Right lobe of liver (tissue), 6 donors: Measurements from ENCODE around the gene GNRH2. TPM values are rescaled to one million over a fixed set of nuclear protein-coding genes. Genes with fewer than 3 reads are reported as not detected.
"Not testable (repeated sequence)": the region's sequence is repeated elsewhere in the genome, so short reads cannot be mapped to it uniquely, and the experiment has no call there.

Source experiments
- ATAC-seq, 4 donors: fragments of 200-7000 bp; cut with Tn5 transposase; one replicate each; pipeline ENCODE4 v1.9.1; 2020; ENCODE audit warnings: mild to moderate bottlenecking in 4 of 4, moderate library complexity in 4 of 4
- DNase-seq, 3 donors: peaks; one replicate each; pipeline ENCODE4 v3.0.0-alpha.2; 2020
- H3K27ac ChIP-seq, 3 donors: fragments of 200-600 bp; one replicate each; pipeline ENCODE4 v1.8.0; 2022
- H3K27me3 ChIP-seq, 2 donors: fragments of 200-600 bp; one replicate each; pipeline ENCODE4 v1.8.0; 2022
- H3K36me3 ChIP-seq, 4 donors: fragments of 200-600 bp; sonication (generic) in 1 of 4; one replicate each; pipeline versions ENCODE4 v1.5.1 to v1.8.0; 2017 to 2022; ENCODE audit warnings: control low read depth in 1 of 4
- H3K4me1 ChIP-seq, 4 donors: fragments of 200-600 bp; sonication (generic) in 1 of 4; one replicate each; pipeline versions ENCODE4 v1.5.1 to v1.8.0; 2017 to 2022; ENCODE audit warnings: control low read depth in 1 of 4
- H3K4me3 ChIP-seq, 3 donors: fragments of 200-600 bp; one replicate each; pipeline ENCODE4 v1.8.0; 2022
- H3K9me3 ChIP-seq, 4 donors: fragments of 200-600 bp; sonication (generic) in 1 of 4; one replicate each; pipeline versions ENCODE4 v1.5.1 to v1.8.0; 2017 to 2022; ENCODE audit warnings: control low read depth in 1 of 4
- CTCF ChIP-seq, 4 donors: fragments of 200-600 bp in 3 of 4; fragments of 450-650 bp in 1 of 4; IDR thresholded peaks; one replicate each; pipeline versions ENCODE4 v1.5.1 to v1.8.0; 2016 to 2022; ENCODE audit warnings: antibody characterized with exemption in 4 of 4, mild to moderate bottlenecking in 2 of 4
- POLR2A ChIP-seq: fragments of 450-650 bp; IDR thresholded peaks from one replicate; pipeline ENCODE4 v1.6.1; 2017; ENCODE audit warnings: antibody characterized with exemption, mild to moderate bottlenecking
- WGBS: methylation state at CpG from one replicate; pipeline ENCODE4 v1.1.6; 2018; ENCODE audit warnings: low coverage, low lambda C conversion rate; ENCODE audit not compliant: insufficient coverage; ENCODE audit errors: missing lambda C conversion rate; 5-methylcytosine and 5-hydroxymethylcytosine counted together
- intact Hi-C, 2 donors: fragments of 100-400 bp; cut with DNase I; formaldehyde crosslinking; loops; one replicate each; pipeline versions ENCODE4 v1.11.2 to v1.14.1; 2022
- total RNA-seq, 6 experiments: library from RNA; depleted of rRNA in 2 of 6; stranded (reverse); fragments of >200 nt in 2 of 6; fragmentation: NEBNext Ultra II Directional in 3 of 6; extraction: Animal tissue kit (Norgen Biotek cat#: 25700) in 3 of 6; gene quantifications; one replicate each; pipeline versions ENCODE4 v1.1.0 to v1.2.4, GENCODE V29; 2016 to 2023
- donor health status: DM: no; HTN: yes; CAD: no.
- donor health status: DM: no; HTN: no; CAD: no.
- donor health status: DM: no; HTN: no; CAD: no.
- donor health status: DM: no; HTN: yes; CAD: no.
- donor health status: DM: no; HTN: yes; CAD: no.

GNRH2 gene
- total RNA-seq, 6 experiments from 2014 or later: 0.55 to 0.81 (median 0.66) TPM; not detected in 3

GRCh38 chr20:3074812-3075211 is 31.4 kb downstream of the GNRH2 start:
- Histone ChIP-seq H3K27ac (no peak overlapping the region), H3K4me3 (no peak overlapping the region), H3K9me3 (no peaks in the 10 kb centered on the region), H3K27me3 (no peaks in the 10 kb centered on the region), H3K36me3 (no peaks in the 10 kb centered on the region), H3K4me1 (peaks cover 0 to 21% (median 0%) of the 10 kb centered on the region in 4 donors)
- ATAC-seq: no peak
- no peak for TF ChIP-seq POLR2A
- no peak for TF ChIP-seq CTCF (IDR thresholded peaks at IDR 0.05)
- WGBS: 63% methylated on average over 6 of the region's 6 CpGs
- intact Hi-C loops: no loop called here
- DNase-seq: no peak

- WGBS: 56% methylated on average over 6 of the region's 6 CpGs
- H3K9me3 ChIP-seq, H3K27ac ChIP-seq, DNase-seq, intact Hi-C loops, ATAC-seq, H3K4me3 ChIP-seq, H3K27me3 ChIP-seq, H3K36me3 ChIP-seq: not testable (repeated sequence)
- H3K4me1 ChIP-seq: peaks cover 0 to 23% (median 1%) of the 10 kb centered on the region in 4 donors
Measured at GRCh38 chr20:3075315-3075714, 31.9 kb downstream of the GNRH2 start.

DNA sequence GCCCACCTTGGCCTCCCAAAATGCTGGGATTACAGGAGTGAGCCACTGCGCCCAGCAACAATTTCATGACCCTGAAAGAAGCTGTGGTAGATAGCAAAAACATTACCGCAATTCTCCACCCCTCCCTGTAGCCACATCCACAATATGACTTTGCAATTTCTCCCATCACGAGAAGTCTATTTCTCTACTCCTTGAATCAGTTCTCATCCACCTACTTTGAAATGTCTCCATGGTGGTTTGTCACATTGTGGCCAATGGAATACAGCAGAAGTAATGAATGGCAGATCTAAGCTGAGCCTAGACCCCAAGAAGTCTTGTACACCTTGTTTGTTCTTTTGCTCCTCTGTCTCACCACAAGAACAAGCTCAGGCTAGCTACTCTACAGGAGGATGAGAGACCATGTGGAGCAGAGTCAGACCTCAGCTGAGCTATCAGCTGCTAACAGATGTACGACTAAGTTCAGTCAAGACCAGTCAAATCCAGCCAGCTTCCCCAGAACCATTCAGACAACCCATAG is 34.3 kb downstream of the GNRH2 start:
- no peaks in the 10 kb centered on the region for H3K36me3 ChIP-seq
- peaks cover 0 to 23% (median 7%) of the 10 kb centered on the region in 4 donors for H3K4me1 ChIP-seq
- 43% methylated on average over 4 of the region's 4 CpGs for WGBS
- TF ChIP-seq POLR2A: no peak
- intact Hi-C loops: no loop called here
- H3K9me3 ChIP-seq: no peaks in the 10 kb centered on the region
- DNase-seq: no peak
- H3K27ac ChIP-seq: no peak overlapping the region
- ATAC-seq: no peak
- no peak overlapping the region for H3K4me3 ChIP-seq
- no peaks in the 10 kb centered on the region for H3K27me3 ChIP-seq

- TF ChIP-seq POLR2A (no peak), CTCF (IDR thresholded peaks at IDR 0.05) (no peak)
- Histone ChIP-seq H3K36me3 (no peaks in the 10 kb centered on the region), H3K9me3 (no peaks in the 10 kb centered on the region), H3K4me1 (peaks cover 0 to 24% (median 7%) of the 10 kb centered on the region in 4 donors), H3K4me3 (no peak overlapping the region), H3K27ac (no peak overlapping the region), H3K27me3 (no peaks in the 10 kb centered on the region)
- DNase-seq (peak; percentile 89 to 96 (median 96)), ATAC-seq (peak; percentile 89 to 93 (median 89))
- WGBS: 34% methylated on average over 5 of the region's 6 CpGs
- intact Hi-C loops: no loop called here
Measured at GRCh38 chr20:3080939-3081388, 37.5 kb downstream of the GNRH2 start.

DNA sequence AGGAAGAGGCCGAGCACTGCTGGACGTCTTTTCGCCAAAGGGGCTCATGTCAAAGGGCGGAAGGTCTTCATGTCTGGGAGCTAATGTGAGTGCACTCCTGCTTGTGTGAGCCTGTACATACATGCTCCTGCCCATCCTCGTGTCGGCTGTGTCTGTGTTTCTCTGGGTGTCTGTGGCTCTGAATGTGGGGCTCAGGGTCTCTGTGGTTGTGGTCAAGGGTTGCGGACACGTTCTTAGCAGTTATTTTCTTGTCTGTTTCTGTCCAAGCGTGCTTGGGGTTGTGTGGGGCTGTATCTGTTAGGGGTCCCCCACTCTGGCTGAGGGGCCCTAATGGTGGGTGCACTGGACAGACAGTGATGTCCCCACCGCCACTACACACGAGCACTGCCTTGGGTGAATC is 38.2 kb downstream of the GNRH2 start:
- H3K4me1 ChIP-seq: peaks cover 0 to 24% (median 7%) of the 10 kb centered on the region in 4 donors
- H3K27me3 ChIP-seq: no peaks in the 10 kb centered on the region
- intact Hi-C loops: no loop called here
- H3K9me3 ChIP-seq: no peaks in the 10 kb centered on the region
- H3K27ac ChIP-seq: no peak overlapping the region
- H3K4me3 ChIP-seq: no peak overlapping the region
- H3K36me3 ChIP-seq: no peaks in the 10 kb centered on the region
- WGBS: 83% methylated on average over 3 of the region's 11 CpGs
- ATAC-seq (peak in 1 of 4 donors; percentile 2), DNase-seq (no peak)
- TF ChIP-seq POLR2A (no peak), CTCF (IDR thresholded peaks at IDR 0.05) (no peak)
